GM21825 (cell line): ENCODE measurements around the gene ZCCHC17.
"Not testable (repeated sequence)": the region's sequence is repeated elsewhere in the genome, so short reads cannot be mapped to it uniquely, and the experiment has no call there.

Experiments
- ATAC-seq: cut with Tn5 transposase; IDR thresholded peaks from one replicate; pipeline ENCODE4 v1.9.1; 2021; ENCODE audit warnings: mild to moderate bottlenecking, moderate library complexity; ENCODE audit not compliant: unreplicated experiment

Gene ZCCHC17

DNA sequence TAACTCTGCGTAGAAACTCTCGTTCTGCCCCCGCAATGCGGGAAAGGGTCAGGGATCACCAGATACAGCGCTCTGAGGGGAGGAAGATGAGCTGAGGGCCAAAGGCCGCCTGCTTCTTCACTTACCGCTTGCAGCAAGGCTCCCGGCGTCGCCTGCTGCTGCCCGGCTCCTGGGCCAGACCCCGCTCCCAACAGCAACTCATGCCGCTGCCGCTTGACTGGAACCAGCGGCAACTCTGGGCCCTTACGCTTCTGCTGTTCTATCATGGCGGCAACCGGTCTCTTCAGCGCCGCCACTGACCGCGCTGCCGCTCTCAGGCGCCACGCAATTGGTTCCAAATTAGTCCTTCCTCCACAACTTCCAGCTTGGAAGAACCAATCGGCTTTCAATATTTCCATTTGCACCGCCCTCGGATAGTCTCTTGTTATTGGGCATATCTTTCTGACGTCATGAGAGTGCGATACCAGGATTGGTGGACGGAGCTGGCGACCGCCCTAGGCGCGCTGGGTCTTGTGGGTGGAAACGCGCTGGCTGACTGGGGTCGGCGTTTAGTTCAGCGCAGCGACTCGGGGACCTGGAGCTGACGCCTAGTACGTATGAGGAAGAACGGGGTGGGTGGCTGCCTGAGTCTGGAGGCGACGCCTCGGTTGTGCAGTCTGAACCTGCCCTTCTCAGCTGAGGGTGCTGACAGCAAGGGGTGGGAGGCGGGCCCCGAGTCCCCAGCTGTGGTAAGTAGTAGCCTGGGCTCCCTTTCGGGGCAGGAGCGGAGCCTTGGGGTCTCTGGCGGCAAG, at the start of gene ZCCHC17, which contains the start of gene SNRNP40:
Gene ZCCHC17 (plus strand): TSS at position 547 of the 791 bp plus-strand sequence. CDS start 13,067 bp downstream, outside the sequence.
Gene SNRNP40 (minus strand): TSS at position 303 of the 791 bp plus-strand sequence. CDS start 37 bp downstream, at position 266.
- ATAC-seq: peak; percentile 94

GRCh38 chr1:31248276-31248675, 48.6 kb upstream of the ZCCHC17 start:
- ATAC-seq: no peak

- no peak for ATAC-seq
Measured at GRCh38 chr1:31249854-31250253, 47.0 kb upstream of the ZCCHC17 start.

DNA sequence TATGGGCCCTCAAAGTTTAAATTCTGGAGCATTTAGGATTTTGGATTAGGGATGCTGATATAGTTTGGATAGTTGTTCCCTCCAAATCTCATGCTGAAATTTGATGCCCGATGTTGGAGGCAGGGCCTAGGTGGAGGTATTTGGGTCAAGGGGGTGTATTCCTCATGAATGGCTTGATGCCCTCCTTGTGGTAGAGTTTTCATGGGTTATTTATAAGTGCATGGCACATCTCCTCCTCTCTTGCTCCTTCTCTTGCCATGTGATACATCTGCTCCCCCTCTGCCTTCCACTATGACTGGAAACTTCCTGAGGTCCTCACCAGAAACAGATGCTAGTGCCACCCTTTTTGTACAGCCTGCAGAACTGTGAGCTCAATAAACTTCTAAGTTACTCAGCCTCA, 39.6 kb upstream of the ZCCHC17 start:
- no peak for ATAC-seq

DNA sequence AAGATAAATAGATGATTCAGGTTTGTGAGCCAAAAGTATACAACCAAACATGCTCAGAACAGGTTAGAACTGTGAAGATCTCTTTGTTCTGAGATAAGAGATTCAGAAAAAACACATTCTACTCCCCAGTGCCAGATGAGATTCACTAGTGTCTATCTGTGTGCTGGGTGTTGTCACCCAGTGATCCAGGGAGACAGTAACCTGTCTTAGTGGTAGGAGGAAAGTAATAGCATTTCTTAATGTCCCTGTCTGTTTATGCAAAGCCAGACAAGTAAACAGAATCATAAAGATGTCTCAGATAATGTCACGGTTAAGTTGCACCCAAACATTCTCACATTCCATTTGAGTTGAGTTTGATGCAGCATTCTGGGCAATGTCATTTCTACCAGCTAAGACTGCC, 38.3 kb upstream of the ZCCHC17 start:
- ATAC-seq: no peak

DNA sequence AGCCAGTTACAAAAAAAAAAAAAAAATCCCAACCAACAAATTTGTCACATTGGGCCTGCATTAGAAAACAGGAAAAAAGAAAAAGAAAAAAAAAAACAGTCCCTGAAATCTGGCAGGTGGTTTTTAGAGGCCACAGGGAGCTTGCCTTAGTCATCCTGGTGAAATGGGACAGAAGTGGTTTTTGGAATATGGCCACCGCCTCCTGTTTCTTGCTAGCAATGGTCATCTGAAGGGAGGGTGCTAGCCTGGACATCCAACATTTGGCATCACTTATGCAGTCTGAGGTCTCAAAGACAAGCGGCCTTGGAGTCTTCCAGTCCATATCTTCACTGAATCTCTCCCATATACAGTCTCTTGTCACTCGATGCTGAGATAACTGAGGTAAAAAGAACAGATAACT, 37.1 kb upstream of the ZCCHC17 start:
- ATAC-seq: no peak

DNA sequence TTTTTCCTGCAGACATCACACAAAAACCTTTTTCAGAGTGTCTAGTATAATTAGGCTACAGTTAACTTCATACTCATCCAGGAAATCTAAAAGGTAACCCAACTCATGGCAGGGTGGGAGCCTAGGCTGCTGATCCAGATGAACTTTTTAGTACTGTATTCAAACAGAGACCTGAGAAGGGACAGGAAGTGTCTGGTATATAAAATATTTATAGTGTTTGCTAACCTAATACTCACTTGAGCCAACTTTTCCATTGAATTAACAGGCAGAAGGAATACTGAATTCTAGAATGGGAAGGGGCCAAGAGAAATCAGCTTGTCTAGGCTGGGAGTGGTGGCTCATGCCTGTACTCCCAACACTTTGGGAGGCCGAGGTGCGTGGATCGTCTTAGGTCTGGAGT, 34.9 kb upstream of the ZCCHC17 start:
- no peak for ATAC-seq

GRCh38 chr1:31262393-31262792, 34.4 kb upstream of the ZCCHC17 start:
- not testable (repeated sequence) for ATAC-seq

DNA sequence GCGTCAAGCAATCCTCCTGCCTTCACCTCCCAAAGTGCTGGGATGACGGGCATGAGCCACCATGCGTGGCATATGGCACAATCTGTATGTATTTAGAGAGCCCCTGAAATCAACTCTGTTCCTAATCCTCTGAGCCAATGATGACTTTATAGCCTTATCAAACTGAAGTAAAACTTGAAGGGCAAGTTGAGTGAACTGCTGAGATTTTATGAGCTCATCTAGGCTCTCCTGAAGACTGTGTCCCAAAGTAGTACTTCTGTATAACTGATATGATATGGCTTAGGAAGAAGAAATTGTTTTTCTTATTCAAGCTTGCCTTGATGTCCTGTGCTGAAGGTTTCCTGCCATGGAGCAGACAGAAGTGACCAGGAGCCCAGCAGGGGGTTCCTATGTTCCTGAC, 33.4 kb upstream of the ZCCHC17 start:
- no peak for ATAC-seq

GRCh38 chr1:31264790-31265386, 31.9 kb upstream of the ZCCHC17 start:
- no peak for ATAC-seq

GRCh38 chr1:31266547-31266946, 30.3 kb upstream of the ZCCHC17 start:
- no peak for ATAC-seq

DNA sequence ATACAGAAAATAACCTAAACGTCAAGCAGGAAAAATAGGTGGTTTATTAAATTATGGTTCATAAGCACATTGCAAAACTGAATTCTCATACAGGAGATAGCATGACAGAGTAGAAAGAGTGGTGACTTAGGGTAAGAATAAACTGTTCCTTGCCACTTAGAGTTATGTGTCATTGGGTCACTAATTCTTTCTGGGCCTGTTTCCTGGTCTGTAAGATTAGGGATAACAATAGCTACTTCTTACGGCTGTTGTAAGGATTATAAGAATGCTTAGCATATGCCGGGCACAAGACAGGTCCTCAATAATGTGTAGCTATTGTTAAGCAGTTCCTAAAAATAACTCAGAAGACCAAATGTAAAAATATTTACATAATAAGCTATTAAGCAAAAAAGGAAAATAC, 24.5 kb upstream of the ZCCHC17 start:
- no peak for ATAC-seq

- no peak for ATAC-seq
Measured at GRCh38 chr1:31273619-31274018, 23.2 kb upstream of the ZCCHC17 start.

DNA sequence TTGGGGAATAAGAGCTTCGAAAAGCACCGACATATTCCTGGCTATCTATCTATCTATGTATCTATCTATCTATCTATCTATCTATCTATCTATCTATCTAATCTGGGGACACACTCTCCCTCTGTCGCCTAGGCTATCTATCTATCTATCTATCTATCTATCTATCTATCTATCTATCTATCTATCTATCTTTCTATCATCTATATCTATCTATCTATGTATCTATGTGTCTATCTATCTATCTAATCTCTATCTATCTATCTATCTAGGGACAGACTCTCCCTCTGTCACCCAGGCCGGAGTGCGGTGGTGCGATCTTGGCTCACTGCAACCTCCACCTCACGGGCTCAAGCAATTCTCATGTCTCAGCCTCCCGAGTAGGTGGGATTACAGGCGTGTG, 14.4 kb upstream of the ZCCHC17 start:
- not testable (repeated sequence) for ATAC-seq

DNA sequence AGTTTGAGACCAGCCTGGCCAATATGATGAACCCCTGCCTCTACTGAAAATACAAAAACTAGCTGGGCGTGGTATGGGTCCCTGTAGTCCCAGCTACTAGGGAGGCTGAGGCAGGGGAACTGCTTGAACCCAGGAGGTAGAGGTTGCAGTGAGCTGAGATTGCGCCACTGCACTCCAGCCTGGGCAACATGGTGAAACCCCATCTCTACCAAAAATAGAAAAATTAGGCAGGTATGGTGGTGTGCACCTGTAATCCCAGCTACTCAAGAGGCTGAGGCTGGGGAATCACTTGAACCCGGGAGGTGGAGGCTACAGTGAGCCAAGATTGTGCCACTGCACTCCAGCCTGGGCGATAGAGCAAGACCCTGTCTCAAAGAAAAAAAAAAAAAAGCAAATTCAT, 9.0 kb upstream of the ZCCHC17 start:
- ATAC-seq: not testable (repeated sequence)

DNA sequence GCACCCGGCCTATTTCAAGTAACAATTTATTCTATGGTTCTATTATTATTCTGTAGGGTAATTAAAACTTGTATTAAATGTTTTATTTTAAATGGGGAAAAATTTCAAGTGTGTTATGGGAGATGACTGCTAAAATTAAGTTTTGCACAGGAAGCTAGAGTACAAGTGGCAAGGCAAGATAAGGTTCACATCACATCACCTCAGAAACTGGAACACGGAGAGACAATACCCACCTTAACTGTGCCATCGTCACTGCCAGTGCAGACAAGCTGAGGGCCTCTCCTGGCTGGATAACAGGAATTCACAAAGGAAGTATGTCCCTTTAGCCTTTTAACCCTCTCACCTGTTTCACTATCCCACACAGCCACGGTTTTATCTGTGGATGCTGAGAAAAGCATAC, 7.8 kb upstream of the ZCCHC17 start:
- no peak for ATAC-seq

DNA sequence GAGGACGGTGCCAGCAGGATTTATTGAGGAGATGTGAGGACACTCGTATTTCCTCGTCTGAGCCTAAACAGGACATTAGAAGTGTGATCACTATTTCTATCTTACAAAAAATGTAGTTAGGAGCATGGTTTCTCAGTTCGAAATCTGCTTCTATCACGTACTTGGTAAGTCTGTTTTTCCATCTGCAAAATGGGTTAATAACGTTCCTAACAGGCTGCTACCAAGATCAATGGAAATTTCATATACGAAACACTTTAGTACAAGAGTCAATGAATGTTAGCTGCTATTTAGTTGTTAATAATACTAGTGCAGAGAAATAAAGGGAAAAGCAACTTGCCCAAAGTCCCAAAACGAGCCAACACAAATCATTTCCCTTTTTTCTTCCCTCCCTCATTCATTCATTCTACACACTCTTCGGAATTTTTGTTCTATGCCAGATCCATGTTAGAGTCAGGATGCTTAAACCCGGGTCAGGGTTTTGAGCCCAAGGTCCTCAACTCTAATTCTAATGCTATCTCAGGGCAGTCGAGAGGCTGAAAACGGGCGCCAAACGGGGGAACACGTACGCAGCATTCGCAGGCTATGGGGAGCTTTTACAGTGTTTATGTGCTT, 852 bp upstream of the ZCCHC17 start:
- ATAC-seq: no peak

DNA sequence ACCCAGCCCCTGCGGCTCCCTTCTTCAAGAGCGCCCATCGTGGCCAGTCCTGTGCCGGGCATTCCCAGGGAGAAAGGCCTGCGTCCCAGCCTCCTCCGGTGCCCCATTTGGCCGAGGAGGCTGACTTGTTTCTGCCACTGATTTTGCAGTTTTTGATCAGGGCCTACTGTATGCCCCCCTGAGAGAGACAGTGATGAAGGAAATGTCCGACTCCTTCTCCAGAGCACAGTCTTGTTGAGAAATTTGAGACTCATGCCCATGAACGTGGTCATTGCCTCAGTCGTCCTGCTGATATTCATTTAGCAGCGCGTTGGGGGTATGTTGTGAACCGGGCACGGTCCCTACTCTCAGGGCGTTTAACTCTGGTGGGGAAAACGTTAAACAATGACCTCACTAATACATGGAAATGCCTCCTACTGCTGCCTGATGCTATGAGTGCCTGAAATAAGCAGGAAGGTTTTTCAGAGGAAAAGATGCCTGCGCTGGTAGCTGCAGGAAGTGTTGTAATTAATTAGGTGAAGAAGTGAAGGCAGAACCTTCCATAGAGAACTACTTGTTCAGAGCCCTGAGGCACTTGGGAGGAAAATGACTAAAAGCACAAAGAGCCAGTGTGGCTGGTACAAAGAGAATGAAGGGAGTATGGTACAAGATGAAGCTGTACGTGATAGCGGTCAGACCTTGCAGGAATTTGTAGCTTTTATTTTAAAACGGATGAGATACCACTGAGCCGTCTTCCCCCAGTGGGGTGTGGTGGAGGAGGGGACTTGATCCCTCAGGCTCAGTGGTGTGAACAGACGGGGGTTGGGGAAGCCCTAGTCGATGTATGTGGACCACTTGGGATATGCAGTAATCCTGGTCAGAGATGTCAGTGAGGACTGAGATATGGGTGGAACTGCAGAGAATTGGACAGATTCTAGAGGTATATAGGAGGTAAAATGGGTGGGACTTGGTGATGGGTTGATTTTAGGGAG, 730 bp downstream of the ZCCHC17 start:
- no peak for ATAC-seq

DNA sequence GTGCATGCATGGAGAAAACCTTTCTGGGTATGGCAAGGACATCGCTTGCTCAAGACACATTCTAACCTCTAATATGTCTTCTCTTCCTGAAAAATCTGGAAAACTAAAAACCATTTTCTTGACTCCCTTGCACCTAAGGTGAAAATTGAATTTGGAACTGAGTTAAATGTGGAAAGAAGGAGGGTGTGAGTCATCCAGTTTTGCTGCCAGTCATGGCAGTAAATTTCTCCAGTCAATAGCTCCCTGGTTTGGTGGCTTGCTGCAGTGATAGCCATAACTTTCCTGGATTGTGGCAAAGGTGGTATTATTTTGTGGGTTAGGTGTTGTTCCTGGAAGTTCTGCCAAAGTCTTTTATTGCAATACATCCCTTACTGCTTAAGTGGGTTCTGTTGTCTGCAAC, 2.5 kb downstream of the ZCCHC17 start:
- ATAC-seq: no peak

GRCh38 chr1:31300193-31300592, 3.4 kb downstream of the ZCCHC17 start:
- ATAC-seq: no peak
